ENCODE results near the gene FOXB2.

- no peak for TF ChIP-seq POLR2AphosphoS5 (IDR thresholded peaks at IDR 0.05; ENCODE audit: borderline replicate concordance, low read depth, low read length)
- TF ChIP-seq EZH2 (IDR thresholded peaks at IDR 0.05) = no peak
Measured at GRCh38 chr9:77016121-77016525, 3.3 kb upstream of the FOXB2 start.

Measured in SK-N-MC (cell line).